HEK293T (cell line): ENCODE measurements around the gene MIPOL1.
A peak's percentile ranks its signal among the peaks of the same experiment; 100 is the strongest.

Experiments
- CTCF ChIA-PET: fragments of 350-600 bp; formaldehyde crosslinking; extraction: SDS; loops from one replicate; lab custom pipeline; 2021; ENCODE audit warnings: antibody characterized with exemption, inconsistent platforms; lab: Yijun Ruan, JAX
- POLR2A ChIA-PET: fragments of 350-600 bp; formaldehyde crosslinking; extraction: SDS; loops from one replicate; lab custom pipeline; 2020; ENCODE audit warnings: antibody characterized with exemption, inconsistent platforms; lab: Yijun Ruan, JAX
- DNase-seq: peaks from one replicate; pipeline ENCODE4 v3.0.0; 2012; ENCODE audit warnings: mixed read lengths; ENCODE audit errors: extremely low spot score
- ARNT ChIP-seq: fragments of 450-650 bp; IDR thresholded peaks from 2 replicates; pipeline ENCODE4 v1.6.1; 2017; ENCODE audit warnings: mild to moderate bottlenecking
- BHLHE40 ChIP-seq: fragments of 450-650 bp; IDR thresholded peaks from 2 replicates; pipeline ENCODE4 v1.6.1; 2016; ENCODE audit warnings: mild to moderate bottlenecking, moderate library complexity, borderline replicate concordance
- CTBP1 ChIP-seq: fragments of 450-650 bp; IDR thresholded peaks from 2 replicates; pipeline ENCODE4 v1.6.1; 2016; ENCODE audit warnings: borderline replicate concordance
- ELF4 ChIP-seq: fragments of 450-650 bp; IDR thresholded peaks from 2 replicates; pipeline ENCODE4 v1.6.1; 2017; ENCODE audit warnings: antibody characterized with exemption
- FOXA1 ChIP-seq: fragments of 450-650 bp; IDR thresholded peaks from 2 replicates; pipeline ENCODE4 v1.6.1; 2016; ENCODE audit warnings: mild to moderate bottlenecking
- FOXK2 ChIP-seq: fragments of 450-650 bp; IDR thresholded peaks from 2 replicates; pipeline ENCODE4 v1.6.1; 2016; ENCODE audit warnings: mild to moderate bottlenecking
- FOXM1 ChIP-seq: fragments of 450-650 bp; IDR thresholded peaks from 2 replicates; pipeline ENCODE4 v1.6.1; 2017; ENCODE audit warnings: mild to moderate bottlenecking, borderline replicate concordance
- HDGF ChIP-seq: fragments of 450-650 bp; IDR thresholded peaks from 2 replicates; pipeline ENCODE4 v1.6.1; 2017; ENCODE audit warnings: antibody characterized with exemption, borderline replicate concordance
- L3MBTL2 ChIP-seq: fragments of 450-650 bp; conservative IDR thresholded peaks from 2 replicates; pipeline ENCODE4 v1.6.1; 2016; ENCODE audit warnings: mild to moderate bottlenecking
- LEF1 ChIP-seq: fragments of 450-650 bp; IDR thresholded peaks from 2 replicates; pipeline ENCODE4 v1.6.1; 2017; ENCODE audit warnings: mild to moderate bottlenecking, borderline replicate concordance
- NFRKB ChIP-seq: fragments of 450-650 bp; IDR thresholded peaks from 2 replicates; pipeline ENCODE4 v1.6.1; 2016; ENCODE audit warnings: mild to moderate bottlenecking, moderate library complexity
- SP1 ChIP-seq: fragments of 450-650 bp; IDR thresholded peaks from 2 replicates; pipeline ENCODE4 v1.6.1; 2017
- SUZ12 ChIP-seq: fragments of 450-650 bp; IDR thresholded peaks from 2 replicates; pipeline ENCODE4 v1.6.1; 2016; ENCODE audit warnings: mild to moderate bottlenecking
- TARDBP ChIP-seq: fragments of 450-650 bp; IDR thresholded peaks from 2 replicates; pipeline ENCODE4 v1.6.1; 2016
- ZNF384 ChIP-seq: fragments of 450-650 bp; IDR thresholded peaks from 2 replicates; pipeline ENCODE4 v1.6.1; 2016
- TF ChIP-seq, protein P1 (sequence below): fragments of 450-650 bp; IDR thresholded peaks from 2 replicates; pipeline ENCODE4 v1.6.1; 2016

The MIPOL1 gene

DNA sequence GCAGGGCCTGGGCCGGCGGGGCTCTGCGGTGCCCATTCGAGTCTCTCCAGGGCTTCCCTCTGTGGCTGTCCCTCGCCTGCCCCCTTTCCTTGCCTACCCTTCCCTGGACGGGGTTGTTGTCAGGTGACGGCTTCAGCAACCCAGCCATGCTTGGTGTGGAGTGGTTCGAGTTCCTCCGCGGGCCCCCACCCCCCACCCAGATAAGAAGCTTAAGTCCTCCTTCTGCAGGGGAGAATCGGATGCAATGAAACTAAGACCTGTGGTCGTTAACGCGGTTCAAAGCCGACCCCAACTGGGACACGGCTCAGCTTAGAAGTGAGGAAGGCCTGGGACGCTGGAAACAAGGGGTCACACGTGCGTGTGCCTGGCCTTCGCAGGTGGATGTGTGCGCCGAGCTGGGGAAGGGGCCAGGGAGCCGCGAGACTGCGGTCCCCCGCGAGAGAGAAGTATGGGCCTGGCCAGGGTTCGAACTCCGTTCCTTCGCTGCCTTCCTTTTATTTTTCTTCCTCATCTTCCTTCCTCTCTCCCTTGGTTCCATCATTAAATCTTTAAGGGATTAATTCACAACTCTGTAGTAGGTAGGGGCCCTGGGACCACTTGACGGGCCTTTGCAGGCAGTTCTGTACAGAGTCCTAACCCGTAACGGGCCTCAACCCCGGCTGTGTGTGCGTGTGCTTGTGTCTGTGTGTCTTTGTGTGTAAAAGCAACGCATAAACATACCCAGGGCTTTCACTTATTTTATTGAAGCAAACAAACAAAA is 401.2 kb downstream of the MIPOL1 start:
- CTCF ChIA-PET, result no interaction called here

GRCh38 chr14:37599507-37600368 is 402.0 kb downstream of the MIPOL1 start:
- ChIA-PET CTCF (no interaction called here), POLR2A (no interaction called here)
- peak; percentile 25 for DNase-seq
- TF ChIP-seq L3MBTL2 (peak; percentile 75), LEF1 (no peak)

More for the DNA sequence above, 401.2 kb downstream of the MIPOL1 start:
- no peak for DNase-seq
- TF ChIP-seq FOXM1 (no peak), ELF4 (no peak), LEF1 (no peak), ZNF384 (no peak)
- POLR2A ChIA-PET, result no interaction called here

DNA sequence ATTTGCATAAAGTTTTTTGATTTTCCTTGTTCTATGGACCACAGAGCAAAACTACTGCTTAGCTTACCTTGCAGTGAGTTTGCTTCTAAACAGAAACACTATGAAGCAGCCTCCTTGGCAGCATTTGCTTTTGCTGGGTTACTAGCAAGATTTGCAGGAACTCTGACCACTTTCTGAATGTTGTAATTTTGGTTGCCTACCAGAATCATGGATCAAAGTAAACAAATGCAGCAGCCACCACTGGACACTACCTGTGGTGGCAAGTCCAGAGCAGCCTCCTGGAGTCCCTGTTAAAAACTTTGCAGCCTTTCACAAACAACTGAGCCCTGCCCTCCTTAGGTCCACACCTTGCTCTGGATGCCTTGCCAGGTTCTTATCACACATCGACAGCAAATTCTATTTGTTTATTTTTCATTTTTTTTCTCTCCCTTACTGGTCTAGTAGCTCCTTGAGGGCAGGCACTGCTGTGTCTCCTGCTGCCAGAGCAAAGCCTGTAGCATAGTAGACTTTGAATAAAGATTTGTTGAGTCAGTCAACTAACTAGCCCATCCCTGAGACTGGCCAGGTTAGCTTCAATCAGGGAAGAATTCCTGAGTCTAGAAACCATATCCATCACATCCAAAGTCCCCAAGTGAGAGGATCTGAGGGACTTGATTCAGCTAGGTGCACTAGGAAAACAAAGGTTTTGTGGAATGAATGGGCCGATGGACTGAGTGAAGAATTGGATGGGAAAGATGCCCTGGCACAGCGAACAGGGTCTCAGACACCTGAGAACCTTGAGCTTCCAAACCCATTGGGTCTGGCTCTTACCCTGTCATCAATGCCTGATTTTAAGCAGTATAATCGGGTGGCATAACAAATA is 403.4 kb downstream of the MIPOL1 start:
- TF ChIP-seq, protein P1, sequence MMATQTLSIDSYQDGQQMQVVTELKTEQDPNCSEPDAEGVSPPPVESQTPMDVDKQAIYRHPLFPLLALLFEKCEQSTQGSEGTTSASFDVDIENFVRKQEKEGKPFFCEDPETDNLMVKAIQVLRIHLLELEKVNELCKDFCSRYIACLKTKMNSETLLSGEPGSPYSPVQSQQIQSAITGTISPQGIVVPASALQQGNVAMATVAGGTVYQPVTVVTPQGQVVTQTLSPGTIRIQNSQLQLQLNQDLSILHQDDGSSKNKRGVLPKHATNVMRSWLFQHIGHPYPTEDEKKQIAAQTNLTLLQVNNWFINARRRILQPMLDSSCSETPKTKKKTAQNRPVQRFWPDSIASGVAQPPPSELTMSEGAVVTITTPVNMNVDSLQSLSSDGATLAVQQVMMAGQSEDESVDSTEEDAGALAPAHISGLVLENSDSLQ, result no peak
- no peak for TF ChIP-seq ELF4
- TF ChIP-seq FOXK2, result no peak
- TF ChIP-seq NFRKB, result no peak
- no peak for TF ChIP-seq ZNF384
- TF ChIP-seq HDGF, result no peak
- no peak for TF ChIP-seq CTBP1
- TF ChIP-seq BHLHE40, result no peak
- TF ChIP-seq FOXA1, result no peak
- ChIA-PET POLR2A (no interaction called here), CTCF (no interaction called here)
- no peak for DNase-seq

DNA sequence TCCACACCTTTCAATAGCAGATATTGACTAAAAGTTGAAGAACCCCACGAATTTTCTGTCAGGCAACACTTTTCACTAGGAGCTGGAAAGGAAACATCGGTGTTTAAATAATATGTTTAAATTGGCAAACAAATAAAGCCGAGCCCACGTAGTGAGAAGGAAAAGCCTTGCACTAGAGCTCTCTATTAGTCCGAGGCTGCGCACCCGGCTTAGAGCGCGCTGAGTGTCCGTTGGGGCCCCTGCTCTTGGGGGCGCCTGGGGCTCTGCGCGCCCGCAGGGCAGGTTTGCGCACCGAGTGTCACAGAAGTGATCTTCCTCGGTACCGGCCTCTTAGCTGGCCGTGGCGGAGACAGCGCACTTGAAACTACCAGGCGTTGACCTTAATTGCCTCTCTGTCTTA is 404.1 kb downstream of the MIPOL1 start:
- CTCF ChIA-PET, result no interaction called here
- DNase-seq, result no peak
- TF ChIP-seq SP1 (no peak), ARNT (no peak), ELF4 (no peak), LEF1 (no peak), CTBP1 (no peak), NFRKB (no peak), FOXK2 (no peak), TARDBP (no peak), SUZ12 (no peak), ZNF384 (no peak), L3MBTL2 (no peak), FOXA1 (no peak), HDGF (no peak), BHLHE40 (no peak), FOXM1 (no peak)
- TF ChIP-seq, protein P1, result no peak
- POLR2A ChIA-PET, result no interaction called here
